ENCODE data around the gene KRIT1. TPM values are rescaled to one million over a fixed set of nuclear protein-coding genes. Genes with fewer than 3 reads are reported as not detected.

Gene KRIT1
- total and polyA plus RNA-seq, 2 donors (not counting 3 experiments of a cell fraction or from before 2014, with no cell fraction given) = 22.8 to 43.7 TPM

- ChIA-PET POLR2A (no interaction called here), CTCF (interaction anchor here (0.7 to 1.2 kb wide), 3 partner anchors 24 to 223 kb away, joined by 3 to 5 read pairs (median 4); no protein-coding TSS in a partner anchor)
- Histone ChIP-seq H3K27ac (ENCODE audit: insufficient read depth, low read depth, low read length) (no peak overlapping the region), H3K4me3 (replicated peaks in 1 of 3; ENCODE audit: insufficient read depth in 1 of 3, low read depth in 1 of 3, low read length in 3 of 3) (no peak overlapping the region), H3K9ac (replicated peaks; ENCODE audit: extremely low read depth, insufficient read depth, low read length) (no peak overlapping the region), H3K4me1 (ENCODE audit: control insufficient read depth, extremely low read depth, insufficient read depth, low read length) (no peaks in the 10 kb centered on the region), H3K9me3 (replicated peaks; ENCODE audit: control insufficient read depth, insufficient read depth, low read length) (no peaks in the 10 kb centered on the region), H4K20me1 (replicated peaks; ENCODE audit: control insufficient read depth, extremely low read depth, insufficient read depth, low read length) (no peaks in the 10 kb centered on the region), H3K9me1 (replicated peaks; ENCODE audit: control insufficient read depth, extremely low read depth, insufficient read depth, low read length) (no peaks in the 10 kb centered on the region), H3K27me3 (ENCODE audit: control insufficient read depth in 2 of 2, insufficient read depth in 2 of 2, low read length in 2 of 2) (no peaks in the 10 kb centered on the region), H2AFZ (ENCODE audit: low read depth, low read length) (no peak overlapping the region), H3K36me3 (ENCODE audit: control insufficient read depth in 2 of 2, extremely low read depth in 1 of 2, insufficient read depth in 2 of 2, low read length in 2 of 2) (peaks cover 0 to 7% of the 10 kb centered on the region in 2 experiments), H3K4me2 (ENCODE audit: insufficient read depth, low read length) (no peak overlapping the region), H3K79me2 (ENCODE audit: control insufficient read depth, insufficient read depth, low read length) (peaks cover 3% of the 10 kb centered on the region)
- FAIRE-seq (no peak), DNase-seq (ENCODE audit: low read depth, low spot score) (no peak)
- intact Hi-C loops (cut with micrococcal nuclease) (no loop called here), dilution Hi-C loops (cut with MboI; ENCODE audit: extremely low pct_ligation_motif_present, low sequenced_read_pairs) (no loop called here)
- TF ChIP-seq EZH2 (IDR thresholded peaks at IDR 0.05; ENCODE audit: borderline replicate concordance, low read depth, low read length, severe bottlenecking) (no peak), POLR2AphosphoS5 (IDR thresholded peaks at IDR 0.05; ENCODE audit: insufficient read depth, low read depth, low read length) (no peak), JUN (IDR thresholded peaks at IDR 0.05; ENCODE audit: borderline replicate concordance, insufficient read depth, insufficient read length, low read depth) (no peak), GATA2 (IDR thresholded peaks at IDR 0.05; ENCODE audit: insufficient read depth, insufficient read length, low read depth, low read length) (no peak), FOS (IDR thresholded peaks at IDR 0.05; ENCODE audit: borderline replicate concordance, insufficient read depth, low read length) (no peak), MYC (IDR thresholded peaks at IDR 0.05; ENCODE audit: low read depth, low read length) (no peak), POLR2A (IDR thresholded peaks at IDR 0.05; ENCODE audit: low read depth, low read length) (no peak)
- TF ChIP-seq, protein P1, sequence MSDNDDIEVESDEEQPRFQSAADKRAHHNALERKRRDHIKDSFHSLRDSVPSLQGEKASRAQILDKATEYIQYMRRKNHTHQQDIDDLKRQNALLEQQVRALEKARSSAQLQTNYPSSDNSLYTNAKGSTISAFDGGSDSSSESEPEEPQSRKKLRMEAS (IDR thresholded peaks at IDR 0.05; ENCODE audit: insufficient read depth, insufficient read length) = no peak
- TF ChIP-seq, protein P2, sequence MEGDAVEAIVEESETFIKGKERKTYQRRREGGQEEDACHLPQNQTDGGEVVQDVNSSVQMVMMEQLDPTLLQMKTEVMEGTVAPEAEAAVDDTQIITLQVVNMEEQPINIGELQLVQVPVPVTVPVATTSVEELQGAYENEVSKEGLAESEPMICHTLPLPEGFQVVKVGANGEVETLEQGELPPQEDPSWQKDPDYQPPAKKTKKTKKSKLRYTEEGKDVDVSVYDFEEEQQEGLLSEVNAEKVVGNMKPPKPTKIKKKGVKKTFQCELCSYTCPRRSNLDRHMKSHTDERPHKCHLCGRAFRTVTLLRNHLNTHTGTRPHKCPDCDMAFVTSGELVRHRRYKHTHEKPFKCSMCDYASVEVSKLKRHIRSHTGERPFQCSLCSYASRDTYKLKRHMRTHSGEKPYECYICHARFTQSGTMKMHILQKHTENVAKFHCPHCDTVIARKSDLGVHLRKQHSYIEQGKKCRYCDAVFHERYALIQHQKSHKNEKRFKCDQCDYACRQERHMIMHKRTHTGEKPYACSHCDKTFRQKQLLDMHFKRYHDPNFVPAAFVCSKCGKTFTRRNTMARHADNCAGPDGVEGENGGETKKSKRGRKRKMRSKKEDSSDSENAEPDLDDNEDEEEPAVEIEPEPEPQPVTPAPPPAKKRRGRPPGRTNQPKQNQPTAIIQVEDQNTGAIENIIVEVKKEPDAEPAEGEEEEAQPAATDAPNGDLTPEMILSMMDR (IDR thresholded peaks at IDR 0.05; ENCODE audit: extremely low read depth in 1 of 2, insufficient read depth in 1 of 2, low read depth in 1 of 2, low read length in 2 of 2) = no peak
- BruUV-seq (replicated peaks) = no TSS peak
These were observed 39.0 kb downstream of the KRIT1 start for GRCh38 chr7:92206672-92207071.
